ENCODE results near the gene COX19. TPM values are rescaled to one million over a fixed set of nuclear protein-coding genes. Genes with fewer than 3 reads are reported as not detected.

Gene COX19
- total and polyA plus RNA-seq, 2 donors (not counting 1 experiment from before 2014, with no cell fraction given), result 14.7 to 38.3 TPM

GRCh38 chr7:1012004-1012715, 36.8 kb upstream of the COX19 start:
- intact Hi-C loops (cut with micrococcal nuclease), result no loop called here
- WGBS (ENCODE audit: insufficient coverage), result 35% methylated on average over 31 of the region's 32 CpGs
- Histone ChIP-seq H3K27ac (ENCODE audit: low read length in 2 of 2) (no peak overlapping the region), H3K27me3 (replicated peaks in 1 of 4; ENCODE audit: control extremely low read depth in 1 of 4, control insufficient read depth in 3 of 4, insufficient read depth in 4 of 4, low read length in 3 of 4) (no peaks in the 10 kb centered on the region), H3K4me3 (ENCODE audit: control extremely low read depth in 1 of 5, extremely low read depth in 1 of 5, insufficient read depth in 1 of 5, low read depth in 2 of 5, low read length in 4 of 5) (no peak overlapping the region), H3K4me1 (ENCODE audit: control insufficient read depth in 2 of 2, insufficient read depth in 2 of 2, low read length in 2 of 2) (peaks cover 10 to 17% of the 10 kb centered on the region in 2 donors), H4K20me1 (ENCODE audit: control insufficient read depth, insufficient read depth, low read length, poor library complexity, severe bottlenecking) (peaks cover 93% of the 10 kb centered on the region), H3K4me2 (replicated peaks; ENCODE audit: low read depth, low read length, poor library complexity, severe bottlenecking) (peak overlapping the region; percentile 46), H3K9me3 (ENCODE audit: control extremely low read depth in 1 of 3, control insufficient read depth in 2 of 3, insufficient read depth in 1 of 3, low read length in 2 of 3) (peaks cover 0 to 9% (median 0%) of the 10 kb centered on the region in 3 donors), H3K79me2 (ENCODE audit: control insufficient read depth, insufficient read depth, low read length) (peaks cover 75% of the 10 kb centered on the region), H2AFZ (ENCODE audit: insufficient read depth, low read depth, low read length, poor library complexity, severe bottlenecking) (no peak overlapping the region), H3K9ac (ENCODE audit: low read length) (no peak overlapping the region), H3K36me3 (replicated peaks in 1 of 2; ENCODE audit: control extremely low read depth in 1 of 2, control insufficient read depth in 1 of 2, extremely low read depth in 1 of 2, insufficient read depth in 2 of 2, low read length in 1 of 2) (peaks cover 0 to 31% of the 10 kb centered on the region in 2 experiments)
- Mint-ChIP-seq H3K27me3 (no peaks in the 10 kb centered on the region), H3K9me3 (ENCODE audit: insufficient read depth) (no peaks in the 10 kb centered on the region), H3K27ac (no peak overlapping the region), H3K4me3 (peak overlapping the region; percentile 52), H3K4me1 (peaks cover 43% of the 10 kb centered on the region)
- no peak for DNase-seq
- no peak for TF ChIP-seq EZH2 (IDR thresholded peaks at IDR 0.05; ENCODE audit: borderline replicate concordance, insufficient read depth, low read depth, low read length, poor library complexity, severe bottlenecking)
- TF ChIP-seq CTCF (IDR thresholded peaks at IDR 0.05), result no peak
- ChIA-PET CTCF (interaction anchor here (1.5 to 1.7 kb wide), 2 partner anchors 10 to 19 kb away, joined by 4 to 10 read pairs; no protein-coding TSS in a partner anchor), POLR2A (interaction anchor here (0.7 to 1.4 kb wide), 3 partner anchors 11 to 19 kb away, joined by 3 to 6 read pairs (median 3); no protein-coding TSS in a partner anchor)
- peak; percentile 18 for ATAC-seq (ENCODE audit: low read depth)

All from B cell (primary cell).